ENCODE data around the gene STRIP1. TPM values are rescaled to one million over a fixed set of nuclear protein-coding genes. Genes with fewer than 3 reads are reported as not detected.

STRIP1 gene
- total and polyA plus RNA-seq, 2 donors (not counting 3 experiments of a cell fraction or from before 2014, with no cell fraction given): 26.2 to 42.1 TPM

DNA sequence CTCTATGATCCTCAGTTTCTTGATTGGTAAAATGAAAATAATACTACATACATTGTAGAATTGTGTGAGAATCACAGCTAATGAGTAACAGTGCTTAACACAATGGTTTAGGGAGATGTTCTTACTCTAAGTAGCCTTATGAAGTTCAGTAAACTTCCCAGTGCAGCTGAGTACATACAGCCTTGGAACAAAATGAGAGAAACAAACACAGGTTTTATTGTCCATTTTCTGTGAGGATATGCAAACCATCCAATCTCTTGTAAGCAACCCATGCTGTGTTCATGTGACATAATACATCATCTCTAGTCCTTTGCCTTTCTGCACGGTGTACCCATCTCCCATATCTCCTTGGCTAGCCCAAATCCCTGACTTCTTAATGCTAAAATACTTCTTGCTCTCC is 14.7 kb upstream of the STRIP1 start:
- Histone ChIP-seq H3K4me1 (ENCODE audit: control insufficient read depth, extremely low read depth, insufficient read depth, low read length) (no peaks in the 10 kb centered on the region), H3K79me2 (ENCODE audit: control insufficient read depth, insufficient read depth, low read length) (no peaks in the 10 kb centered on the region), H3K4me3 (replicated peaks in 1 of 3; ENCODE audit: insufficient read depth in 1 of 3, low read depth in 1 of 3, low read length in 3 of 3) (no peak overlapping the region), H3K9me1 (replicated peaks; ENCODE audit: control insufficient read depth, extremely low read depth, insufficient read depth, low read length) (no peaks in the 10 kb centered on the region), H2AFZ (ENCODE audit: low read depth, low read length) (no peak overlapping the region), H3K27me3 (ENCODE audit: control insufficient read depth in 2 of 2, insufficient read depth in 2 of 2, low read length in 2 of 2) (no peaks in the 10 kb centered on the region), H4K20me1 (replicated peaks; ENCODE audit: control insufficient read depth, extremely low read depth, insufficient read depth, low read length) (no peaks in the 10 kb centered on the region), H3K9me3 (replicated peaks; ENCODE audit: control insufficient read depth, insufficient read depth, low read length) (no peaks in the 10 kb centered on the region), H3K4me2 (ENCODE audit: insufficient read depth, low read length) (no peak overlapping the region), H3K36me3 (ENCODE audit: control insufficient read depth in 2 of 2, extremely low read depth in 1 of 2, insufficient read depth in 2 of 2, low read length in 2 of 2) (peaks cover 34 to 43% of the 10 kb centered on the region in 2 experiments), H3K9ac (replicated peaks; ENCODE audit: extremely low read depth, insufficient read depth, low read length) (no peak overlapping the region), H3K27ac (ENCODE audit: insufficient read depth, low read depth, low read length) (no peak overlapping the region)
- dilution Hi-C loops (cut with MboI; ENCODE audit: extremely low pct_ligation_motif_present, low sequenced_read_pairs) (loop anchor here (25.0 kb wide), 1 partner anchor 232 kb away; no protein-coding TSS in a partner anchor), intact Hi-C loops (cut with micrococcal nuclease) (no loop called here)
- no peak for TF ChIP-seq POLR2A (IDR thresholded peaks at IDR 0.05; ENCODE audit: low read depth, low read length)
- TF ChIP-seq GATA2 (IDR thresholded peaks at IDR 0.05; ENCODE audit: insufficient read depth, insufficient read length, low read depth, low read length): no peak
- TF ChIP-seq MYC (IDR thresholded peaks at IDR 0.05; ENCODE audit: low read depth, low read length): no peak
- TF ChIP-seq EZH2 (IDR thresholded peaks at IDR 0.05; ENCODE audit: borderline replicate concordance, low read depth, low read length, severe bottlenecking): no peak
- no peak for TF ChIP-seq FOS (IDR thresholded peaks at IDR 0.05; ENCODE audit: borderline replicate concordance, insufficient read depth, low read length)
- TF ChIP-seq JUN (IDR thresholded peaks at IDR 0.05; ENCODE audit: borderline replicate concordance, insufficient read depth, insufficient read length, low read depth): no peak
- TF ChIP-seq MAX (IDR thresholded peaks at IDR 0.05; ENCODE audit: insufficient read depth, insufficient read length): no peak
- TF ChIP-seq POLR2AphosphoS5 (IDR thresholded peaks at IDR 0.05; ENCODE audit: insufficient read depth, low read depth, low read length): no peak
- TF ChIP-seq, protein P1, sequence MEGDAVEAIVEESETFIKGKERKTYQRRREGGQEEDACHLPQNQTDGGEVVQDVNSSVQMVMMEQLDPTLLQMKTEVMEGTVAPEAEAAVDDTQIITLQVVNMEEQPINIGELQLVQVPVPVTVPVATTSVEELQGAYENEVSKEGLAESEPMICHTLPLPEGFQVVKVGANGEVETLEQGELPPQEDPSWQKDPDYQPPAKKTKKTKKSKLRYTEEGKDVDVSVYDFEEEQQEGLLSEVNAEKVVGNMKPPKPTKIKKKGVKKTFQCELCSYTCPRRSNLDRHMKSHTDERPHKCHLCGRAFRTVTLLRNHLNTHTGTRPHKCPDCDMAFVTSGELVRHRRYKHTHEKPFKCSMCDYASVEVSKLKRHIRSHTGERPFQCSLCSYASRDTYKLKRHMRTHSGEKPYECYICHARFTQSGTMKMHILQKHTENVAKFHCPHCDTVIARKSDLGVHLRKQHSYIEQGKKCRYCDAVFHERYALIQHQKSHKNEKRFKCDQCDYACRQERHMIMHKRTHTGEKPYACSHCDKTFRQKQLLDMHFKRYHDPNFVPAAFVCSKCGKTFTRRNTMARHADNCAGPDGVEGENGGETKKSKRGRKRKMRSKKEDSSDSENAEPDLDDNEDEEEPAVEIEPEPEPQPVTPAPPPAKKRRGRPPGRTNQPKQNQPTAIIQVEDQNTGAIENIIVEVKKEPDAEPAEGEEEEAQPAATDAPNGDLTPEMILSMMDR (IDR thresholded peaks at IDR 0.05; ENCODE audit: extremely low read depth in 1 of 2, insufficient read depth in 1 of 2, low read depth in 1 of 2, low read length in 2 of 2): no peak
- ChIA-PET CTCF (interaction anchor here (0.8 to 2.3 kb wide), 5 partner anchors 8 to 246 kb away, joined by 3 to 13 read pairs (median 5); partner anchors contain the start of gene AHCYL1), POLR2A (no interaction called here)
- no peak for DNase-seq (ENCODE audit: low read depth, low spot score)
- BruUV-seq (replicated peaks): no TSS peak
- FAIRE-seq: no peak

Data from endothelial cell of umbilical vein (primary cell).